Subcutaneous adipose tissue (tissue), 4 donors: ENCODE results near the gene USP34. TPM values are rescaled to one million over a fixed set of nuclear protein-coding genes. Genes with fewer than 3 reads are reported as not detected.

Experiments used
- CTCF ChIP-seq: fragments of 450-650 bp; IDR thresholded peaks from one replicate; pipeline ENCODE4 v1.5.1; 2016; ENCODE audit warnings: low read depth, mild to moderate bottlenecking, control low read depth, antibody characterized with exemption, moderate library complexity
- total RNA-seq, 4 donors: library from RNA; depleted of rRNA; stranded (reverse); fragments of >200 nt; gene quantifications; one replicate each; pipeline ENCODE4 v1.1.0, GENCODE V29; 2016

Gene USP34
- total RNA-seq, 4 donors from 2014 or later, result 137 to 225 (median 148) TPM

- TF ChIP-seq CTCF, result no peak
Observed at GRCh38 chr2:61376211-61376610, 94.7 kb downstream of the USP34 start.

- no peak for TF ChIP-seq CTCF
Observed at GRCh38 chr2:61371027-61371426, 99.9 kb downstream of the USP34 start.

- TF ChIP-seq CTCF, result no peak
Observed at GRCh38 chr2:61368687-61369665, 101.9 kb downstream of the USP34 start.

GRCh38 chr2:61367177-61367576 lies 103.7 kb downstream of the USP34 start:
- TF ChIP-seq CTCF, result no peak

- no peak for TF ChIP-seq CTCF
Observed at GRCh38 chr2:61363580-61363979, 107.3 kb downstream of the USP34 start.

GRCh38 chr2:61362873-61363272 lies 108.0 kb downstream of the USP34 start:
- TF ChIP-seq CTCF, result no peak

- no peak for TF ChIP-seq CTCF
Observed at GRCh38 chr2:61361068-61361467, 109.8 kb downstream of the USP34 start.
